ENCODE data around the gene KBTBD6. TPM values are rescaled to one million over a fixed set of nuclear protein-coding genes. Genes with fewer than 3 reads are reported as not detected.

The KBTBD6 gene
- total and polyA plus RNA-seq, 10 of the 15 experiments (the other 5 are each of a cell fraction or from before 2014, with no cell fraction given): 1.9 to 5.3 (median 3.8) TPM

DNA sequence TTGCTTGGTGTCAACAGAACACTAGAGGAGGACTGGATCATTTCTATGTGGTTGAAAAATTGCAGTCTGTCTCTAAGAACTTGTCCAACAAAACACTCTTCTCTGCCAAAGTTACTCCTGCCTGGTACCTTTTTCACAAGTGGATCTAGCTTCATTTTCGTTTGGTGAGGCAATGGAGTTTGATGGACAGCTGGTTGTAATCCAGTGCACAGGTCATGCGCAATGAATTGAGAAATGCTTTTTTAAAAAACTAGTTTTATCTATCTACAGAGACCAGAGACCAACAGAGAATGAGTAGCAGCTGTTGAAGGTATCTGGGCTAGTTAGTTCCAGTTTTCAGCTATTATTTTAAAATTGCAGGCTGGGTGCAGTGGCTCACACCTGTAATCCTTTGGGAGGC lies 12.0 kb upstream of the KBTBD6 start:
- no peaks in the 10 kb centered on the region for H4K20me1 ChIP-seq (ENCODE audit: control insufficient read depth, insufficient read depth)
- H3K4me2 ChIP-seq (ENCODE audit: control insufficient read depth, insufficient read depth): no peak overlapping the region
- BruUV-seq (replicated peaks): no TSS peak
- H3K79me2 ChIP-seq (ENCODE audit: control insufficient read depth, insufficient read depth, low read length): no peaks in the 10 kb centered on the region
- H3K4me1 ChIP-seq (ENCODE audit: control insufficient read depth, insufficient read depth, low read length): no peaks in the 10 kb centered on the region
- ChIA-PET CTCF (interaction anchor here (0.8 kb wide), 1 partner anchor 434 kb away, joined by 3 read pairs; no protein-coding TSS in a partner anchor), SMC1A (ENCODE audit: uncharacterized antibody, unreplicated experiment) (interaction anchor here (0.5 kb wide), 1 partner anchor 16 kb away, joined by 3 read pairs; no protein-coding TSS in a partner anchor), POLR2A (no interaction called here), RAD21 (ENCODE audit: unreplicated experiment) (interaction anchor here (0.6 to 1.0 kb wide), 2 partner anchors 13 to 75 kb away, joined by 3 read pairs; no protein-coding TSS in a partner anchor)
- 50% methylated on average over 2 of the region's 2 CpGs for WGBS (ENCODE audit: insufficient coverage, insufficient replicate concordance, low lambda C conversion rate, missing lambda C conversion rate)
- no peak overlapping the region for H3K9ac ChIP-seq (ENCODE audit: control insufficient read depth, insufficient read depth, low read length)
- ATAC-seq: no peak
- H2AFZ ChIP-seq (ENCODE audit: control insufficient read depth, low read depth, low read length): no peak overlapping the region
- H3K27me3 ChIP-seq (replicated peaks in 1 of 2; ENCODE audit: control insufficient read depth in 2 of 2, insufficient read depth in 2 of 2, low read length in 1 of 2): no peaks in the 10 kb centered on the region
- H3K4me3 ChIP-seq: no peak overlapping the region
- FAIRE-seq: no peak
- TF ChIP-seq PKNOX1 (IDR thresholded peaks at IDR 0.05): peak; percentile 24; the same call in 1 of the 2 replicates
- no peak for TF ChIP-seq ATF3 (IDR thresholded peaks at IDR 0.05; ENCODE audit: borderline replicate concordance, extremely low read depth, low read depth, low read length)
- intact Hi-C loops (cut with micrococcal nuclease; ENCODE audit: unreplicated experiment) (no loop called here), in situ Hi-C loops (cut with MboI) (no loop called here)
- no peaks in the 10 kb centered on the region for H3K36me3 ChIP-seq (ENCODE audit: control insufficient read depth in 2 of 2, insufficient read depth in 2 of 2, low read length in 1 of 2)
- peaks cover 4% of the 10 kb centered on the region; the same call in 2 of the 3 replicates for H3K9me3 ChIP-seq (replicated peaks; ENCODE audit: control insufficient read depth, insufficient read depth, low read length)
- no peak overlapping the region for H3K27ac ChIP-seq (ENCODE audit: control insufficient read depth, insufficient read depth)
- DNase-seq (ENCODE audit: low read depth, low spot score): no peak

GRCh38 chr13:41139296-41139966 lies 6.8 kb upstream of the KBTBD6 start:
- H2AFZ ChIP-seq (ENCODE audit: control insufficient read depth, low read depth, low read length): no peak overlapping the region; the same call in 1 of the 2 replicates
- POLR2A ChIA-PET: no interaction called here
- BruUV-seq (replicated peaks): no TSS peak
- intact Hi-C loops (cut with micrococcal nuclease; ENCODE audit: unreplicated experiment) (loop anchor here (10.0 kb wide), 1 partner anchor 165 kb away; no protein-coding TSS in a partner anchor), in situ Hi-C loops (cut with MboI) (no loop called here)
- 0 out of 2 replicates have a peak, but pooled peaks have one; percentile 31 for TF ChIP-seq ATF2 (IDR thresholded peaks at IDR 0.05; ENCODE audit: low read length)
- TF ChIP-seq HDAC6 (IDR thresholded peaks at IDR 0.05; ENCODE audit: unreplicated experiment): no peak
- SMC1A ChIA-PET (ENCODE audit: uncharacterized antibody, unreplicated experiment): interaction anchor here (1.4 kb wide), 1 partner anchor 77 kb away, joined by 3 read pairs; no protein-coding TSS in a partner anchor
- 19% methylated on average over 3 of the region's 3 CpGs for whole genome bisulfite sequencing (ENCODE audit: insufficient coverage, insufficient replicate concordance, low lambda C conversion rate, missing lambda C conversion rate)
- CTCF ChIA-PET: interaction anchor here (0.6 to 0.7 kb wide), 2 partner anchors 50 to 65 kb away, joined by 3 read pairs; no protein-coding TSS in a partner anchor
- no peaks in the 10 kb centered on the region for H3K27me3 ChIP-seq (replicated peaks in 1 of 2; ENCODE audit: control insufficient read depth in 2 of 2, insufficient read depth in 2 of 2, low read length in 1 of 2)
- H3K9ac ChIP-seq (ENCODE audit: control insufficient read depth, insufficient read depth, low read length): no peak overlapping the region
- DNase-seq (ENCODE audit: low read depth, low spot score): no peak
- no peaks in the 10 kb centered on the region for H4K20me1 ChIP-seq (ENCODE audit: control insufficient read depth, insufficient read depth)
- ATAC-seq: peak; percentile 43
- H3K79me2 ChIP-seq (ENCODE audit: control insufficient read depth, insufficient read depth, low read length): no peaks in the 10 kb centered on the region
- RAD21 ChIA-PET (ENCODE audit: unreplicated experiment): no interaction called here
- no peak for FAIRE-seq
- H3K9me3 ChIP-seq (replicated peaks; ENCODE audit: control insufficient read depth, insufficient read depth, low read length): no peaks in the 10 kb centered on the region
- peaks cover 6% of the 10 kb centered on the region; the same call in 1 of the 2 replicates for H3K4me1 ChIP-seq (ENCODE audit: control insufficient read depth, insufficient read depth, low read length)
- no peaks in the 10 kb centered on the region for H3K36me3 ChIP-seq (ENCODE audit: control insufficient read depth in 2 of 2, insufficient read depth in 2 of 2, low read length in 1 of 2)
- no peak overlapping the region for H3K4me3 ChIP-seq
- H3K27ac ChIP-seq (ENCODE audit: control insufficient read depth, insufficient read depth): no peak overlapping the region
- peak overlapping the region; percentile 57 for H3K4me2 ChIP-seq (ENCODE audit: control insufficient read depth, insufficient read depth)

Measured in GM12878 (cell line).